Measurements from ENCODE around the gene LBH. TPM values are rescaled to one million over a fixed set of nuclear protein-coding genes. Genes with fewer than 3 reads are reported as not detected.

Gene LBH
- total RNA-seq, 1 experiment from 2014 or later: 1.2 TPM

DNA sequence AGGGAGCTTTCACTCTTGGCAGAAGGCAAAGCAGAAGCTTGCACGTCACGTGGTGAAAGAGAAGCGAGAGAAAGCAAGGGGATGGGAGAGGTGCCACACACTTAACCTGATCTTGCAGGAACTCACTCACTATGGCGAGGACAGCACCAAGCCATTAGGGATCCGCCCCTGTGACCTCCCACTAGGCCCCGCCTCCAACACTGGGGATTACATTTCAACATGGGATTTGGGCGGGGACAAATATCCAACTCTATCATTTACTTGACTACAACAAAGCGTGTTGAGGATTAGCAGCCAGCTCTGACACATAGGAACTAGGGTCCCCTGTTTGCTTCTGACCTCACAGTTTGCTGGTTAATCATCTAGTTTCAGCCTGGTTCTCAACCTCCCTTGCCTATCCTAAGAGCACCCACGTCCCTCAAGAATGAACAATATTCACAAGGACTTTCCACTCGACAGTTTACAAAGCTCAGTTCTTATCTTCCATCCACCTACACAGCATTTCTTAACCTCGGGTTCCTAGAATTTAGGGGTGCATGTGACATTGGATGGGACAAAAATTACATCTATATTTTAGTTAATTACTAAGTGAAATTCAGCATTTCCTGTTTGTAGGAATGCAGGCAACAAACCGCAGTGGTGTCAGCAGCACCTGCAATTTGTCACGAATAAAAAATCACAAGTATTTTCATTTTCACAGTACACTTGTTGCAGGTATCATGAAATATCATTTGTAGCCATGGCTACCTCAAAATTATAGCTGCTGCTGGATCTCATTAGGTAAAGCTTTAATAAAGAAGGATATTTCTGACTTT lies 36.0 kb downstream of the LBH start:
- BruUV-seq (replicated peaks): no TSS peak
- ATAC-seq: peak; percentile 49; the same call in 1 of the 2 replicates
- TF ChIP-seq EZH2phosphoT487 (IDR thresholded peaks at IDR 0.05; ENCODE audit: borderline replicate concordance) (no peak), TCF7L2 (IDR thresholded peaks at IDR 0.05; ENCODE audit: borderline replicate concordance, extremely low read depth, insufficient read depth, insufficient read length) (no peak), POLR2A (IDR thresholded peaks at IDR 0.05; ENCODE audit: borderline replicate concordance, extremely low read depth, insufficient read depth, insufficient read length) (no peak), EZH2 (IDR thresholded peaks at IDR 0.05) (no peak), CBX3 (IDR thresholded peaks at IDR 0.05; ENCODE audit: low read depth) (no peak), YY1 (IDR thresholded peaks at IDR 0.05; ENCODE audit: extremely low read depth, insufficient replicate concordance, low read depth, low read length) (no peak), RAD21 (IDR thresholded peaks at IDR 0.05; ENCODE audit: low read depth) (no peak), ZNF274 (IDR thresholded peaks at IDR 0.05; ENCODE audit: low read depth, low read length) (no peak), ELF1 (IDR thresholded peaks at IDR 0.05; ENCODE audit: borderline replicate concordance, low read depth) (no peak), JUND (IDR thresholded peaks at IDR 0.05) (no peak), POLR2AphosphoS5 (IDR thresholded peaks at IDR 0.05; ENCODE audit: low read depth, low read length) (no peak), SRF (IDR thresholded peaks at IDR 0.05; ENCODE audit: low read depth) (no peak), CEBPB (IDR thresholded peaks at IDR 0.05; ENCODE audit: low read depth) (no peak), SP1 (IDR thresholded peaks at IDR 0.05; ENCODE audit: low read depth) (no peak)
- TF ChIP-seq, protein P1, sequence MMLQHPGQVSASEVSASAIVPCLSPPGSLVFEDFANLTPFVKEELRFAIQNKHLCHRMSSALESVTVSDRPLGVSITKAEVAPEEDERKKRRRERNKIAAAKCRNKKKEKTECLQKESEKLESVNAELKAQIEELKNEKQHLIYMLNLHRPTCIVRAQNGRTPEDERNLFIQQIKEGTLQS (IDR thresholded peaks at IDR 0.05): no peak
- TF ChIP-seq, protein P2, sequence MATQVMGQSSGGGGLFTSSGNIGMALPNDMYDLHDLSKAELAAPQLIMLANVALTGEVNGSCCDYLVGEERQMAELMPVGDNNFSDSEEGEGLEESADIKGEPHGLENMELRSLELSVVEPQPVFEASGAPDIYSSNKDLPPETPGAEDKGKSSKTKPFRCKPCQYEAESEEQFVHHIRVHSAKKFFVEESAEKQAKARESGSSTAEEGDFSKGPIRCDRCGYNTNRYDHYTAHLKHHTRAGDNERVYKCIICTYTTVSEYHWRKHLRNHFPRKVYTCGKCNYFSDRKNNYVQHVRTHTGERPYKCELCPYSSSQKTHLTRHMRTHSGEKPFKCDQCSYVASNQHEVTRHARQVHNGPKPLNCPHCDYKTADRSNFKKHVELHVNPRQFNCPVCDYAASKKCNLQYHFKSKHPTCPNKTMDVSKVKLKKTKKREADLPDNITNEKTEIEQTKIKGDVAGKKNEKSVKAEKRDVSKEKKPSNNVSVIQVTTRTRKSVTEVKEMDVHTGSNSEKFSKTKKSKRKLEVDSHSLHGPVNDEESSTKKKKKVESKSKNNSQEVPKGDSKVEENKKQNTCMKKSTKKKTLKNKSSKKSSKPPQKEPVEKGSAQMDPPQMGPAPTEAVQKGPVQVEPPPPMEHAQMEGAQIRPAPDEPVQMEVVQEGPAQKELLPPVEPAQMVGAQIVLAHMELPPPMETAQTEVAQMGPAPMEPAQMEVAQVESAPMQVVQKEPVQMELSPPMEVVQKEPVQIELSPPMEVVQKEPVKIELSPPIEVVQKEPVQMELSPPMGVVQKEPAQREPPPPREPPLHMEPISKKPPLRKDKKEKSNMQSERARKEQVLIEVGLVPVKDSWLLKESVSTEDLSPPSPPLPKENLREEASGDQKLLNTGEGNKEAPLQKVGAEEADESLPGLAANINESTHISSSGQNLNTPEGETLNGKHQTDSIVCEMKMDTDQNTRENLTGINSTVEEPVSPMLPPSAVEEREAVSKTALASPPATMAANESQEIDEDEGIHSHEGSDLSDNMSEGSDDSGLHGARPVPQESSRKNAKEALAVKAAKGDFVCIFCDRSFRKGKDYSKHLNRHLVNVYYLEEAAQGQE (IDR thresholded peaks at IDR 0.05; ENCODE audit: low read depth): no peak
- TF ChIP-seq, protein P3, sequence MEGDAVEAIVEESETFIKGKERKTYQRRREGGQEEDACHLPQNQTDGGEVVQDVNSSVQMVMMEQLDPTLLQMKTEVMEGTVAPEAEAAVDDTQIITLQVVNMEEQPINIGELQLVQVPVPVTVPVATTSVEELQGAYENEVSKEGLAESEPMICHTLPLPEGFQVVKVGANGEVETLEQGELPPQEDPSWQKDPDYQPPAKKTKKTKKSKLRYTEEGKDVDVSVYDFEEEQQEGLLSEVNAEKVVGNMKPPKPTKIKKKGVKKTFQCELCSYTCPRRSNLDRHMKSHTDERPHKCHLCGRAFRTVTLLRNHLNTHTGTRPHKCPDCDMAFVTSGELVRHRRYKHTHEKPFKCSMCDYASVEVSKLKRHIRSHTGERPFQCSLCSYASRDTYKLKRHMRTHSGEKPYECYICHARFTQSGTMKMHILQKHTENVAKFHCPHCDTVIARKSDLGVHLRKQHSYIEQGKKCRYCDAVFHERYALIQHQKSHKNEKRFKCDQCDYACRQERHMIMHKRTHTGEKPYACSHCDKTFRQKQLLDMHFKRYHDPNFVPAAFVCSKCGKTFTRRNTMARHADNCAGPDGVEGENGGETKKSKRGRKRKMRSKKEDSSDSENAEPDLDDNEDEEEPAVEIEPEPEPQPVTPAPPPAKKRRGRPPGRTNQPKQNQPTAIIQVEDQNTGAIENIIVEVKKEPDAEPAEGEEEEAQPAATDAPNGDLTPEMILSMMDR (IDR thresholded peaks at IDR 0.05 in 2 of 3, conservative IDR thresholded peaks at IDR 0.05 in 1 of 3; ENCODE audit: borderline replicate concordance in 1 of 3, insufficient read depth in 1 of 3, low read depth in 2 of 3, low read length in 2 of 3): no peak

More for the DNA sequence above, 36.0 kb downstream of the LBH start:
- no peak overlapping the region for H3K9ac ChIP-seq (ENCODE audit: low read length)
- ChIA-PET RAD21 (ENCODE audit: low non-redundant PET in 1 of 2, low total read pairs in 2 of 2, uncharacterized antibody in 2 of 2, unreplicated experiment in 2 of 2) (no interaction called here), CTCF (no interaction called here), POLR2A (no interaction called here)
- H2AFZ ChIP-seq (ENCODE audit: low read depth, low read length, poor library complexity, severe bottlenecking): no peak overlapping the region
- H3K9me3 ChIP-seq (ENCODE audit: control insufficient read depth in 1 of 2, insufficient read depth in 1 of 2, low read depth in 1 of 2, low read length in 2 of 2): no peaks in the 10 kb centered on the region
- no peaks in the 10 kb centered on the region for H3K27me3 ChIP-seq (ENCODE audit: insufficient read depth, low read length)
- H3K27ac ChIP-seq (ENCODE audit: low read depth, low read length): no peak overlapping the region
- H3K4me1 ChIP-seq (ENCODE audit: control insufficient read depth in 1 of 2, insufficient read depth in 2 of 2, low read length in 2 of 2): no peaks in the 10 kb centered on the region; a peak in 1 of 4 replicates
- no peaks in the 10 kb centered on the region for H3K9me2 ChIP-seq (ENCODE audit: insufficient read depth)
- H3K4me2 ChIP-seq (ENCODE audit: low read length): no peak overlapping the region
- intact Hi-C loops (cut with micrococcal nuclease): no loop called here
- no peaks in the 10 kb centered on the region for H3K36me3 ChIP-seq (ENCODE audit: control insufficient read depth in 1 of 2, insufficient read depth in 2 of 2, low read length in 2 of 2)
- no peaks in the 10 kb centered on the region for H3K79me2 ChIP-seq (ENCODE audit: insufficient read depth, low read length)
- no peak for DNase-seq (ENCODE audit: low read depth, low spot score)
- H3K4me3 ChIP-seq (replicated peaks in 1 of 2; ENCODE audit: low read depth in 1 of 2, low read length in 2 of 2): no peak overlapping the region
- H4K20me1 ChIP-seq (ENCODE audit: insufficient read depth): no peaks in the 10 kb centered on the region
